ENCODE results near the gene NACAD. TPM values are rescaled to one million over a fixed set of nuclear protein-coding genes. Genes with fewer than 3 reads are reported as not detected.
"Not testable (repeated sequence)": the region's sequence is repeated elsewhere in the genome, so short reads cannot be mapped to it uniquely, and the experiment has no call there.

NACAD gene
- total and polyA plus RNA-seq, 2 experiments from 2014 or later = 1.4 to 3.9 TPM

DNA sequence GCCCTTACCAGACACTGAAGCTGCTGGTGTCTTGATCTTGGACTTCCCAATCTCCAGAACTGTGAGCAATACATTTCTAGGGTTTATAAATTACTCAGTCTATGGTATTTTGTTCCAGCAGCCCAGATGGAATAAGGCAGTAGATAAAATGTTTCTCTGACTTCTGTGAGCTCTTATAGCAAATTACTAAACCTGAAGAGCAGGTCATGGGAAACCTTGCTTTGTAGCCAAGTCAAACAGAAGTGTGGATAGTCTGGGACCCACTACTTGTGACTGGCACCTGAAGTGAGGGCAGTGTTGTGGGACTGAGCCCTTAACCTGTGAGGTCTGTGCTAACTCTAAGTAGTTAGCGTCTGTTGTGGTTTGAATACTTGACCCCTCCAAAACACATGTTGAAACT lies 27.3 kb upstream of the NACAD start:
- no peak overlapping the region for H3K4me2 ChIP-seq
- TF ChIP-seq EZH2 (IDR thresholded peaks at IDR 0.05; ENCODE audit: borderline replicate concordance) = no peak
- TF ChIP-seq, protein P1, sequence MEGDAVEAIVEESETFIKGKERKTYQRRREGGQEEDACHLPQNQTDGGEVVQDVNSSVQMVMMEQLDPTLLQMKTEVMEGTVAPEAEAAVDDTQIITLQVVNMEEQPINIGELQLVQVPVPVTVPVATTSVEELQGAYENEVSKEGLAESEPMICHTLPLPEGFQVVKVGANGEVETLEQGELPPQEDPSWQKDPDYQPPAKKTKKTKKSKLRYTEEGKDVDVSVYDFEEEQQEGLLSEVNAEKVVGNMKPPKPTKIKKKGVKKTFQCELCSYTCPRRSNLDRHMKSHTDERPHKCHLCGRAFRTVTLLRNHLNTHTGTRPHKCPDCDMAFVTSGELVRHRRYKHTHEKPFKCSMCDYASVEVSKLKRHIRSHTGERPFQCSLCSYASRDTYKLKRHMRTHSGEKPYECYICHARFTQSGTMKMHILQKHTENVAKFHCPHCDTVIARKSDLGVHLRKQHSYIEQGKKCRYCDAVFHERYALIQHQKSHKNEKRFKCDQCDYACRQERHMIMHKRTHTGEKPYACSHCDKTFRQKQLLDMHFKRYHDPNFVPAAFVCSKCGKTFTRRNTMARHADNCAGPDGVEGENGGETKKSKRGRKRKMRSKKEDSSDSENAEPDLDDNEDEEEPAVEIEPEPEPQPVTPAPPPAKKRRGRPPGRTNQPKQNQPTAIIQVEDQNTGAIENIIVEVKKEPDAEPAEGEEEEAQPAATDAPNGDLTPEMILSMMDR (IDR thresholded peaks at IDR 0.05; ENCODE audit: poor library complexity) = no peak
- no peaks in the 10 kb centered on the region for H3K9me3 ChIP-seq (ENCODE audit: low read depth)
- H3K36me3 ChIP-seq (replicated peaks; ENCODE audit: insufficient read depth, low read depth) = no peaks in the 10 kb centered on the region
- no peaks in the 10 kb centered on the region for H4K20me1 ChIP-seq (ENCODE audit: insufficient read depth, poor library complexity, severe bottlenecking)
- H3K9me2 ChIP-seq (replicated peaks; ENCODE audit: insufficient read depth) = no peaks in the 10 kb centered on the region
- WGBS (ENCODE audit: low lambda C conversion rate, missing lambda C conversion rate) = 88% methylated on average over 1 of the region's 1 CpG
- no peak overlapping the region for H3K27ac ChIP-seq
- H3K4me3 ChIP-seq = no peak overlapping the region
- H3K79me2 ChIP-seq = peaks cover 3% of the 10 kb centered on the region
- H2AFZ ChIP-seq = no peak overlapping the region
- no peak for DNase-seq (ENCODE audit: low spot score)
- H3K4me1 ChIP-seq (ENCODE audit: insufficient read depth) = peaks cover 4% of the 10 kb centered on the region
- peaks cover 7% of the 10 kb centered on the region for H3K27me3 ChIP-seq

DNA sequence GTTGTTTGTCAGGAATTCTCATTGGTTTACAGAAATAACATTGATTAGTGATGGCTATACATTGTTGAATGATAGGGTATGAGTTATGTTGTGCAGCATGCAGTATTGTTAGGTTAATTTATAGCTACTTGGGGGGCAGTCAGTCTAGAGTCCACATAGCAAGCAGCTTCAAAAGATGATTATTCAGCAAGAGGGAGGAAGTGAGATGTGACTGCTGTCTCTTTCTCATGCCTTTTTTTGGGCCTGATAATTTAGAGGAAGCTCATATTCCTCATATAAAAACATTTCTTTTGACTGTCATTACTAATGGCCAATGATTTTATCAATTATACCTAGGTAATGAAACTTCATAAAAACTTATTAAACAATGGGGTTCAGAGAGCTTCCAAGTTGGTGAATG lies 26.2 kb upstream of the NACAD start:
- H3K9me2 ChIP-seq (replicated peaks; ENCODE audit: insufficient read depth) = no peaks in the 10 kb centered on the region

DNA sequence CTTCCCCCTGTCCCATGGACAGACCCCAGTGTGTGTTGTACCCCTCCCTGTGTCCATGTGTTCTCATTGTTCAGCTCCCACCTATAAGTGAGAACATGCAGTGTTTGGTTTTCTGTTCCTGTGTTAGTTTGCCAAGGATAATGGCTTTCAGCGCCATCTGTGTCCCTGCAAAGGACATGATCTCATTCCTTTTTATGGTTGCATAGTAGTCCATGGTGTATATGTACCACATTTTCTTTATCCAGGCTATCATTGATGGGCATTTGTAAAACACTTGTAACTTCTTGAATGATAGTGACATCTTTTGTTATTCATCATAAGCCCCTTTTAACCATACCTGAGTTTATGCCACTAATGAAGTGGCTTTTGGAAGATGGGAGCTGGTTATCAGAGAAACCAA lies 25.5 kb upstream of the NACAD start:
- not testable (repeated sequence) for H3K27ac ChIP-seq; H4K20me1 ChIP-seq (ENCODE audit: insufficient read depth, poor library complexity, severe bottlenecking); H3K4me2 ChIP-seq; DNase-seq (ENCODE audit: low spot score); H3K9me3 ChIP-seq (ENCODE audit: low read depth); H3K36me3 ChIP-seq (replicated peaks; ENCODE audit: insufficient read depth, low read depth); H3K4me3 ChIP-seq; H3K9me2 ChIP-seq (replicated peaks; ENCODE audit: insufficient read depth); H3K27me3 ChIP-seq; H2AFZ ChIP-seq
- peaks cover 21% of the 10 kb centered on the region for H3K79me2 ChIP-seq
- WGBS (ENCODE audit: low lambda C conversion rate, missing lambda C conversion rate) = 80% methylated on average over 1 of the region's 1 CpG
- peaks cover 12% of the 10 kb centered on the region for H3K4me1 ChIP-seq (ENCODE audit: insufficient read depth)

More for the DNA sequence above, 26.2 kb upstream of the NACAD start:
- Histone ChIP-seq H3K4me3 (no peak overlapping the region), H3K36me3 (replicated peaks; ENCODE audit: insufficient read depth, low read depth) (no peaks in the 10 kb centered on the region), H4K20me1 (ENCODE audit: insufficient read depth, poor library complexity, severe bottlenecking) (no peaks in the 10 kb centered on the region), H3K9me3 (ENCODE audit: low read depth) (no peaks in the 10 kb centered on the region), H3K27me3 (peaks cover 7% of the 10 kb centered on the region), H2AFZ (no peak overlapping the region), H3K79me2 (peaks cover 14% of the 10 kb centered on the region), H3K4me2 (no peak overlapping the region), H3K4me1 (ENCODE audit: insufficient read depth) (peaks cover 12% of the 10 kb centered on the region), H3K27ac (no peak overlapping the region)
- no peak for TF ChIP-seq EZH2 (IDR thresholded peaks at IDR 0.05; ENCODE audit: borderline replicate concordance)
- TF ChIP-seq EZH2phosphoT487 (IDR thresholded peaks at IDR 0.05; ENCODE audit: low read depth, severe bottlenecking, unreplicated experiment) = no peak
- TF ChIP-seq, protein P1 (IDR thresholded peaks at IDR 0.05; ENCODE audit: poor library complexity) = no peak
- no peak for DNase-seq (ENCODE audit: low spot score)

DNA sequence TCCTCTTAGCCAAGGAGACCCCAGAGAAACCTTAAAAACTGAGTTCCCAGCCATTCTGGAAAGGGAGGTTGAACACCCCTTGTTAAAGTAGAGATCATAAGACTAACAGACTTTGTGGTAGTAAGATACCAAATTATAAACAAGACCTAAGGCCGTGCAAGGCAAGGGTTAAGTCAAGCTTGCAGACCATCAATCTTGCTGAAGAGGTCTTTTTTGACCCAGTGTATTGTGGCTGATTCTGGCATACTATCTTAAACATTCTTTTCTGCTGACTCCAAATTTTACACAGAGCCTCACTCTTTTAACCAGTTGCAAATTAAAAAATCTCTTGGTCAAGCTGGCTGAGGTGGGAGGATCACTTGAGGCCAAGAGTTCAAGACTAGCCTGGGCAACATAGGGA lies 23.9 kb upstream of the NACAD start:
- Histone ChIP-seq H3K4me3 (peak overlapping the region; percentile 74), H3K79me2 (peaks cover 37% of the 10 kb centered on the region), H4K20me1 (ENCODE audit: insufficient read depth, poor library complexity, severe bottlenecking) (peaks cover 7% of the 10 kb centered on the region), H3K36me3 (replicated peaks; ENCODE audit: insufficient read depth, low read depth) (no peaks in the 10 kb centered on the region), H3K4me2 (peak overlapping the region; percentile 75), H3K27me3 (peaks cover 7% of the 10 kb centered on the region), H3K4me1 (ENCODE audit: insufficient read depth) (peaks cover 12% of the 10 kb centered on the region), H3K9me3 (ENCODE audit: low read depth) (no peaks in the 10 kb centered on the region), H3K27ac (peak overlapping the region; percentile 99), H3K9me2 (replicated peaks; ENCODE audit: insufficient read depth) (no peaks in the 10 kb centered on the region), H2AFZ (no peak overlapping the region)
- no peak for DNase-seq (ENCODE audit: low spot score)
- WGBS (ENCODE audit: low lambda C conversion rate, missing lambda C conversion rate) = 93% methylated on average over 1 of the region's 1 CpG
- TF ChIP-seq EZH2 (IDR thresholded peaks at IDR 0.05; ENCODE audit: borderline replicate concordance) = no peak
- TF ChIP-seq, protein P1 (IDR thresholded peaks at IDR 0.05; ENCODE audit: poor library complexity) = no peak
